Adrenal gland (tissue), 12 donors: ENCODE results near the gene CD53. TPM values are rescaled to one million over a fixed set of nuclear protein-coding genes. Genes with fewer than 3 reads are reported as not detected.
A peak's percentile ranks its signal among the peaks of the same experiment; 100 is the strongest.

Experiments used
- DNase-seq, 7 donors: peaks; one replicate each; pipeline ENCODE4 v3.0.0-alpha.2; 2019 to 2020
- H3K27ac ChIP-seq, 5 donors: fragments of 200-600 bp; sonication (generic) in 4 of 5; 1 replicate in 3 of 5; 2 replicates in 2 of 5; pipeline versions ENCODE4 v1.5.1 to v1.8.0; 2016 to 2020; ENCODE audit warnings: mild to moderate bottlenecking in 1 of 5
- H3K27me3 ChIP-seq: fragments of 200-600 bp; 2 replicates; pipeline ENCODE4 v1.8.0; 2021
- H3K36me3 ChIP-seq, 2 donors: fragments of 200-600 bp; replicated peaks in 1 of 2; 1 replicate in 1 of 2; 2 replicates in 1 of 2; pipeline versions ENCODE4 v1.5.1 to v1.8.0; 2018 to 2022
- H3K4me1 ChIP-seq, 2 donors: fragments of 200-600 bp; replicated peaks in 1 of 2; 1 replicate in 1 of 2; 2 replicates in 1 of 2; pipeline versions ENCODE4 v1.5.1 to v1.8.0; 2018 to 2021
- H3K4me3 ChIP-seq, 4 donors: fragments of 200-600 bp; sonication (generic) in 3 of 4; one replicate each; pipeline ENCODE4 v1.5.1; 2016 to 2018
- H3K9me3 ChIP-seq, 3 donors: fragments of 200-600 bp; sonication (generic) in 1 of 3; replicated peaks in 1 of 3; 1 replicate in 2 of 3; 2 replicates in 1 of 3; pipeline versions ENCODE4 v1.5.1 to v1.8.0; 2016 to 2021
- POLR2A ChIP-seq, 2 donors: fragments of 450-650 bp; IDR thresholded peaks; one replicate each; pipeline ENCODE4 v1.6.1; 2017; ENCODE audit warnings: antibody characterized with exemption in 2 of 2, mild to moderate bottlenecking in 2 of 2, moderate library complexity in 1 of 2
- WGBS, 4 donors: extraction: QIAGEN DNeasy Blood & Tissue Kit in 2 of 4; methylation state at CpG; one replicate each; pipeline versions ENCODE4 v1.1.5 to v1.1.7; 2013 to 2017; 5-methylcytosine and 5-hydroxymethylcytosine counted together
- intact Hi-C, 2 donors: fragments of 100-400 bp; cut with DNase I; formaldehyde crosslinking; loops; one replicate each; pipeline versions ENCODE4 v1.14.1 to v1.15.0; 2022 to 2023
- polyA plus RNA-seq, 3 donors: library from polyadenylated mRNA; stranded (reverse); fragments of 200-250 nt in 2 of 3; fragments of 350-450 nt in 1 of 3; fragmentation: Illumina TruSeq in 1 of 3; extraction: RNeasy Lipid Tissue Mini Kit (QIAGEN cat#74804) in 1 of 3; gene quantifications; one replicate each; pipeline ENCODE4 v1.2.3, GENCODE V29; 2013 to 2014
- total RNA-seq, 9 donors: library from RNA; depleted of rRNA in 4 of 9; stranded (reverse); fragments of >200 nt in 4 of 9; fragments of 120-200 nt in 1 of 9; fragmentation: NEBNext Ultra II Directional in 1 of 9; extraction: Animal tissue kit (Norgen Biotek cat#: 25700) in 1 of 9; gene quantifications; one replicate each; pipeline versions ENCODE4 v1.1.0 to v1.2.4, GENCODE V29; 2013 to 2023
- TF ChIP-seq, protein P1 (sequence below), 6 experiments: fragments of 450-650 bp in 4 of 6; fragments of 200-600 bp in 2 of 6; sonication (generic) in 1 of 6; IDR thresholded peaks; 1 replicate in 5 of 6; 2 replicates in 1 of 6; pipeline versions ENCODE4 v1.5.1 to v1.8.0; 2016 to 2021; ENCODE audit warnings: antibody characterized with exemption in 6 of 6, mild to moderate bottlenecking in 2 of 6, moderate library complexity in 1 of 6
- donor health status: healthy with polysubstance abuse.
- donor health status: Bipolar disorder and iron deficiency.
- donor health status: DM: yes; HTN: yes; CAD: no.
- donor health status: DM: no; HTN: no; CAD: no.
- donor health status: DM: no; HTN: no; CAD: no.
- donor health status: DM: yes; HTN: yes; CAD: no.

Gene CD53
- total and polyA plus RNA-seq, 12 donors: 6.8 to 99.1 (median 37.9) TPM

DNA sequence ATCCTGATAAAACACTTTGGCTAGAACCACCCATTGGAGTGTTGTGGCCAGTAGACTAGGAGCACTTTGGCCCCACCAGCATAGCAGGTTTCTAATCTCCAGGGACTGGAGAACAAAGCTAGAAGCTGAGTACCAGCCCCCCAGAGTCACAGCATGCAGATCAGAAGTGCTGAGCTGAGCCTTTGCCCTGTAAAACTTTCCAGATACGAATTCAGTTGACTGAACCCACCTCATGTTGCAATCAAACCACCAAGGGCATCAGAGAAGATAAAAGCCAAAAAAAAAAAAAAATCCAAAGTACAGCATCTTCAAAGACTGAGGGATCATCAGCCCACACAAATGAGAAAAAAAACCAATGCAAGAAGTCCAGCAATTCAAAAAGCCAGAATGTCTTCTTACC, 8.7 kb upstream of the CD53 start:
- Histone ChIP-seq H3K27ac (no peak overlapping the region), H3K27me3 (no peaks in the 10 kb centered on the region), H3K36me3 (no peaks in the 10 kb centered on the region), H3K4me3 (no peak overlapping the region), H3K4me1 (no peaks in the 10 kb centered on the region), H3K9me3 (no peaks in the 10 kb centered on the region)
- no peak for DNase-seq
- TF ChIP-seq POLR2A (IDR thresholded peaks at IDR 0.05): no peak
- TF ChIP-seq, protein P1, sequence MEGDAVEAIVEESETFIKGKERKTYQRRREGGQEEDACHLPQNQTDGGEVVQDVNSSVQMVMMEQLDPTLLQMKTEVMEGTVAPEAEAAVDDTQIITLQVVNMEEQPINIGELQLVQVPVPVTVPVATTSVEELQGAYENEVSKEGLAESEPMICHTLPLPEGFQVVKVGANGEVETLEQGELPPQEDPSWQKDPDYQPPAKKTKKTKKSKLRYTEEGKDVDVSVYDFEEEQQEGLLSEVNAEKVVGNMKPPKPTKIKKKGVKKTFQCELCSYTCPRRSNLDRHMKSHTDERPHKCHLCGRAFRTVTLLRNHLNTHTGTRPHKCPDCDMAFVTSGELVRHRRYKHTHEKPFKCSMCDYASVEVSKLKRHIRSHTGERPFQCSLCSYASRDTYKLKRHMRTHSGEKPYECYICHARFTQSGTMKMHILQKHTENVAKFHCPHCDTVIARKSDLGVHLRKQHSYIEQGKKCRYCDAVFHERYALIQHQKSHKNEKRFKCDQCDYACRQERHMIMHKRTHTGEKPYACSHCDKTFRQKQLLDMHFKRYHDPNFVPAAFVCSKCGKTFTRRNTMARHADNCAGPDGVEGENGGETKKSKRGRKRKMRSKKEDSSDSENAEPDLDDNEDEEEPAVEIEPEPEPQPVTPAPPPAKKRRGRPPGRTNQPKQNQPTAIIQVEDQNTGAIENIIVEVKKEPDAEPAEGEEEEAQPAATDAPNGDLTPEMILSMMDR (IDR thresholded peaks at IDR 0.05): no peak
- intact Hi-C loops: no loop called here
- 31 to 50% (median 48%) methylated on average over 1 of the region's 1 CpG for WGBS, 4 donors

DNA sequence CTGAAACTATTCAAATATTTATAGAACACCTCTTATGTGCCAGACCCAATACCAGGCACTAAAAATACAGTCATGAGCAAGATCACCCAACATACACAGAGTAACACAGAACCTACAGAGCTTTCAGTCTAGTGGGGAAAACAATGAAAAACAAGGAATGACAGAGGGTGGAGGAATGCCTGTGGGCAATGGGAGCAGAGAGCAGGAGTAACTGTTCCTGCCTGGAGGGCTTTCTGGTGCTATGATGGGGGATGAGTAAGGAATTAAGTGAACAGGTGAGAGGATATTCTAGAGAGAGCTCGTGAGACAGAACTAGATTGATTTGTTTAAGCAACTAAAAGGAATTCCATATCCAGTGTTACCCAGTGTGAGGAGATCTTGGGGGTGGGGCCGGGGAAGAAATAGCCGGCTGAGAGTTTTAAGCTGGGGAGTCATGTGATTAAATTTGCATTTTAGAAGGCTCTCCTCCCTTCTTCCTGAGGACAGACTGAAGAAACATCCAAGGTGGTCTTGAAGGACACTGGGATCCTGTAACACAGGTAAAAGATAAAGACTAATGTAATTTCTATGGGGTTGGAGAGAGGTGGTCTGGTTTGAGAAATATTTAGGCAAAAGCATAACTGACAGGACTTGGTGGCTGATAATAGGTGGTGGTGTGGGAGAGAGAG, 2.1 kb upstream of the CD53 start:
- no peak for TF ChIP-seq POLR2A (IDR thresholded peaks at IDR 0.05)
- TF ChIP-seq, protein P1 (IDR thresholded peaks at IDR 0.05): no peak
- no peaks in the 10 kb centered on the region for H3K27me3 ChIP-seq
- no peak for DNase-seq
- 39 to 52% (median 45%) methylated on average over 3 of the region's 3 CpGs for WGBS, 4 donors
- no peak overlapping the region for H3K4me3 ChIP-seq
- H3K27ac ChIP-seq: no peak overlapping the region
- H3K36me3 ChIP-seq: no peaks in the 10 kb centered on the region
- H3K9me3 ChIP-seq: no peaks in the 10 kb centered on the region
- no peaks in the 10 kb centered on the region for H3K4me1 ChIP-seq
- intact Hi-C loops: no loop called here

DNA sequence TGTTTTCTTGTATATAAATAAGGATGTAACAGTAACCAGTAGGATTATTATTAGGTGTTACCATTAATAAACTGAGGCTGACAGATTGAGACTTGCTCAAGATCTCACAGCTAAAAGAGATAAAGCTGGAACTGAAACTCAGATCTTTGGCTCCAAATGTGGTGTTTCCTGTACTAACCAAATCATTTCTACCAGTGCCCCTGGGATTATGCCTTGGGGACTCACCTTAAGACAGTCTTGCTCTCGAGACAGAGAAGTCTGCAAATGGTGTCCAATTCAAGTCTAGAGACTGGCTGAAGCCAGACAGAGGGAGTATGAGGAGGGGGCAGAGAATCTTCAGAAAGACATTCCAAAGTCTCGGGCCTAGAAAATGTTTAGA, 593 bp upstream of the CD53 start:
- 37 to 63% (median 52%) methylated on average over 2 of the region's 2 CpGs for WGBS, 4 donors
- peak overlapping the region in 4 of 5 donors; percentile 16 to 89 (median 42) for H3K27ac ChIP-seq
- H3K36me3 ChIP-seq: no peaks in the 10 kb centered on the region
- no peaks in the 10 kb centered on the region for H3K4me1 ChIP-seq
- no peaks in the 10 kb centered on the region for H3K9me3 ChIP-seq
- TF ChIP-seq, protein P1 (IDR thresholded peaks at IDR 0.05): no peak
- TF ChIP-seq POLR2A (IDR thresholded peaks at IDR 0.05): no peak
- H3K27me3 ChIP-seq: no peaks in the 10 kb centered on the region
- no peak overlapping the region for H3K4me3 ChIP-seq
- intact Hi-C loops: no loop called here
- DNase-seq: no peak

DNA sequence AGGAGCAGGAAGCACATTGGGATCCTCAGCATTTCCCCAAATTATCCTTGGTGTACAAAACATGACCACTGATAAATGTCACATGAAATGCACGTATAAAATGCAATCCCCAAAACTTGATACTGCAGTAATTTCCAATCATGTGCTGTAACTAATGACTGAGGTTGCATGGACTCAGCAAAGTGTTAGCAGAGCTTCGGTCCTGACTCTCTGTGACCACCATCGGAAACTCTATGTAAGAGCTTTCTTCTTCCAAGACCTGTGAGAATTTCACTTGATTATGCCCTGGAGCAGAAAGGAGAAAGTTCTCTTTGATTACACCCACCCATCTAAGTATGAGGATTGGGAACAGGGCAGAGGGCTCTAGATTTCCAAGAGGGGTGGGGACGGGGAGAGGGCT, 908 bp downstream of the CD53 start:
- intact Hi-C loops: no loop called here
- Histone ChIP-seq H3K27me3 (no peaks in the 10 kb centered on the region), H3K4me1 (no peaks in the 10 kb centered on the region), H3K9me3 (no peaks in the 10 kb centered on the region), H3K36me3 (no peaks in the 10 kb centered on the region), H3K4me3 (peak overlapping the region in 1 of 4 donors; percentile 50), H3K27ac (peak overlapping the region in 2 of 5 donors; percentile 27 to 89)
- 44 to 74% (median 59%) methylated on average over 4 of the region's 4 CpGs for WGBS, 4 donors
- no peak for DNase-seq
- TF ChIP-seq, protein P1 (IDR thresholded peaks at IDR 0.05): no peak
- no peak for TF ChIP-seq POLR2A (IDR thresholded peaks at IDR 0.05)
